Astrocyte of the spinal cord (primary cell): ENCODE measurements around the gene ZCCHC24.

Experiments
- DNase-seq: peaks from one replicate; pipeline ENCODE4 v3.0.0; 2011; ENCODE audit warnings: low read depth, low spot score
- H3K4me3 ChIP-seq: 2 replicates; pipeline ENCODE4 v1.5.1; 2011; ENCODE audit warnings: low read depth, mild to moderate bottlenecking, low read length, moderate library complexity
- CTCF ChIP-seq: IDR thresholded peaks from 2 replicates; pipeline ENCODE4 v1.5.1; 2012; ENCODE audit warnings: low read depth, mild to moderate bottlenecking, low read length, inconsistent platforms
- in situ Hi-C: cut with HindIII; loops from 2 replicates; pipeline ENCODE4 v1.10.0; 2017; ENCODE audit warnings: low sequenced_read_pairs

Gene ZCCHC24

GRCh38 chr10:79381804-79382221, 63.6 kb downstream of the ZCCHC24 start:
- TF ChIP-seq CTCF, result no peak
- H3K4me3 ChIP-seq, result no peak overlapping the region
- peak; percentile 94 for DNase-seq
- in situ Hi-C loops, result no loop called here

- no peak overlapping the region for H3K4me3 ChIP-seq
- no peak for DNase-seq
- TF ChIP-seq CTCF, result no peak
- in situ Hi-C loops, result no loop called here
These were observed 64.3 kb downstream of the ZCCHC24 start for GRCh38 chr10:79380946-79381721.

GRCh38 chr10:79380125-79380945, 65.1 kb downstream of the ZCCHC24 start:
- DNase-seq, result no peak
- in situ Hi-C loops, result no loop called here
- no peak overlapping the region for H3K4me3 ChIP-seq
- no peak for TF ChIP-seq CTCF

- DNase-seq, result no peak
These were observed 65.8 kb downstream of the ZCCHC24 start for GRCh38 chr10:79379512-79380124.

GRCh38 chr10:79378647-79379511, 66.5 kb downstream of the ZCCHC24 start:
- in situ Hi-C loops, result no loop called here
- no peak overlapping the region for H3K4me3 ChIP-seq
- no peak for DNase-seq
- no peak for TF ChIP-seq CTCF

More at GRCh38 chr10:79379512-79380124, 65.8 kb downstream of the ZCCHC24 start:
- no peak overlapping the region for H3K4me3 ChIP-seq
- in situ Hi-C loops, result no loop called here
- TF ChIP-seq CTCF, result no peak

GRCh38 chr10:79378383-79378646, 67.1 kb downstream of the ZCCHC24 start:
- in situ Hi-C loops, result no loop called here
- no peak overlapping the region for H3K4me3 ChIP-seq
- no peak for DNase-seq
- no peak for TF ChIP-seq CTCF
